HuH-7 (cell line): ENCODE data around the gene RASGEF1C.
A peak's percentile ranks its signal among the peaks of the same experiment; 100 is the strongest.

ENCODE experiments used
- DNase-seq: peaks from one replicate; pipeline ENCODE4 v3.0.0; 2011; ENCODE audit warnings: low spot score

RASGEF1C gene

DNA sequence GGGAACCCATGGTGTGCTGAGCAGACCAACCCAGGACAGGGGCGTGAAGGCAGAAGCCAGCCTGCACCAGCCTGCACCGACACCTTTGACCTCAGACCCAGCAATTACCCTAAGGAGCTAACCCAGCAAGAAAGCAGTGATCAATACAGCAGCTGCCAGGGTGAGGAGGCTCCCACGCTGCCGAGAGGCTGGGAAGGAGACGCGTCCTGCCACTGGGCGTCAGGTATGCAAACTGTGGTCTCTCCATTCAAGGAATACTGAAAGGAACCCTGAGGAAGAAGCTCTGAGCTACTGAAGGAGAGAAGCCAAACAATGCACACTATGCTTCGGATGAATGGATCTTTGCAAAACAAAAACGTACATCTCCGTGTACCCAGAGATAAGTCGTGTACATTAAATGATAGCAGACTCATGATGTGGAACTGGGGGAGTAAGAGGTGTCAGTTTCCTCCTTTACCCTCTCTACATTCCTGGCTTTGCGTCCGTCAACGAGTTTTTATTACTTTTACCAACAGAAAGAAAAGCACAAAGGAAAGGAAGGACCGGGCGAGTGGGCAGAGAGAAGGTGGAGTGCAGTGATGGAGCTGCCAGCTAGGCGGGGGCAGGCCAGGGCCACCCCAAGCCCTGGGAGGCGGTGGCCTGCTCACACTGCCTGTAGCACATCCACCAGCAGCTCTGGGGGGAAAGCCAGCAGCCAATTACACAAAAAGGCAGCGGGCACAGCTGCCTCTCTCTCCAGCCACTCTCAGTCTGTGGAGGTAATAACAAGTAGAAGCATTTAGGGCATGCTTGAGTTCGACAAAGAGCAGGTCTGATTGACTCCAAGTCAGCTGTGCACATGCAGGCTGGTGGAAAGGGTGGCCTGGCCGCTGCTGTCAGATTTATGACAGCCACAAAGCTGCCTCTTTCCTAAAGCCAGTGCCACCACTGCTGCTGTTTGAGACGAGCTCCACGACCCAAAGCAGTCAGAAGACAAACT, 29.3 kb downstream of the RASGEF1C start:
- DNase-seq, result no peak

DNA sequence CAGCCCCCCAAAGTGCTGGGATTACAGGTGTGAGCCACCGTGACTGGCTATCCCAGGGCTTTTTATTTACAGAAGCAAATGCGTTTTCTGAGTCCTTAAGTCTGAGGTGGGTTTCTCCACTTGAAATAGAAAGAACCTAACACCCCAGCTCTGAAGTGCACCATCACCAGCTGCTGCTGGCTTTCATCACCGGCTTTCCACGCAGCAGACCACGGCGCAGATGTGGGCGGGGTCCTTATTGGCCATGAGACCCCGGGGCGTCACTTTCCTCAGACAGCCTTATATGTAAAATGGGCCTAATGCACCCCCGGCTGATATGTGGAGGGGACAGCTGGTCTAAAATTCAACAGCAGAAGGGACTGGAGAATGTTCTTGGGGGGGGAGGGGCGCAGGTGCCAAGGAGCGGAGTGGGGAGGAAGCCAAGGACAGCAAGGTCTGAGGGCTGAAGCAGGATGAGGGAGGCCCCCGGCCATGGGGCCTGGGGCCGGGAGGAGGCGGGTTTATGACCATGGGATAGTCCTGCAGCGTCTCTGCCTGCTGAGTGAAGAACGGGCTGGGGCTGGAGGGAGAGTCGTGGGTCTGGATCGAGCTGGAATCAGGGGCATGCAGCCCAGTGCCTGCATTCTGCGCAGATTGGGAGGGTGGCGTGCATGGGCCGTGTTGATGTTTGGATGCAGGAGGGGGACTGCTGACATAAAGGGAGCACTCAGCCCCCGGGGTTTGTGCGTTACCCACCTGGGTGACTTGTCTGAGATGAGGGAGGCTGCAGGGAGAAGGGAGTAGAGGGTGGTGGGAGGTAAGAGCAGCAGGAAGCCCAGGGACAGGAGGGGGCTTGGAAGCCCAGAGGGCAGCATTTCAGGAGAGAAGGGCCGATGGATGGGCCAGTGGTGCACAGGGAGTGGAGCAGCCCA, 30.2 kb downstream of the RASGEF1C start:
- DNase-seq, result no peak

DNA sequence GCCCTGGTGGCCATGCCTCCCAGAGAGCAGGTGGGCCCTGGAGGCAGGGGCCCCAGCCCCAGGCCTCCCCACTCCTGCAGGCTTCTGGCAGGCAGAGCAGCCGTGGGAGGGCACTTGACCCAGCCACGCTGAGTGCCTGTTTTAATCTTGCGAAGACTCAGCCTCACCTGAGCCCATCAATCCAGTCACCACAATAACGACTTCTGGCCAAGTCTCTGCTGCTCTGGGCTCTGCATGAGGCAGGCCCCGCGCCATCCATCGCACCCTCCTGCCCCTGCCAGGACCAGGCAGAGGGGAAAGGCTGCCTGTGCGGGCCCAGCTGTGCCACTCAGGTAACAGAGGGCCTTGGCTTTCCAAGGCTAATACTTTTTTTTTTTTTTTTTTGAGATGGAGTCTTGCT, 32.8 kb downstream of the RASGEF1C start:
- DNase-seq, result no peak

DNA sequence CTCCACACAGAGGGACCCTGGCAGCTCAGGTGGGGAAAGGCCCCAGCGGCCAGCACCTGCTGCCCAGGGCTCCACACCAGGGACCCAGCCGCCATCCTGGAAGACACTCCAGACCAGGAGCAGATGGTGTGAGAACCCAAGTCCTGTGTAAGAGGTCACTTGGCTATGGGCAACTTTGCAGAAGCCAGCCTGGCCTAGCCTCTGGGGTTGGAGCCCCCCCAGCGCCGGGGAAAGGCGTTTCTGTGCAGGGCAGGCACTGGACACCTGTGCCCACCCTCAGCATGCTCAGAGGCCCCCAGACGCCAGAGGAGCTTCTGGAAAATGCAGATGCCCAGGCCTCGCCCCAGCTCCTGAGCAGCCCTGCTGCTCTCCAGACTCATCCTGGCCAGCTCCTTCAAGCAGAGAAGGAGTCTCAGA, 34.0 kb downstream of the RASGEF1C start:
- DNase-seq, result no peak

- DNase-seq, result no peak
Observed at GRCh38 chr5:180174587-180174972, 34.4 kb downstream of the RASGEF1C start.

DNA sequence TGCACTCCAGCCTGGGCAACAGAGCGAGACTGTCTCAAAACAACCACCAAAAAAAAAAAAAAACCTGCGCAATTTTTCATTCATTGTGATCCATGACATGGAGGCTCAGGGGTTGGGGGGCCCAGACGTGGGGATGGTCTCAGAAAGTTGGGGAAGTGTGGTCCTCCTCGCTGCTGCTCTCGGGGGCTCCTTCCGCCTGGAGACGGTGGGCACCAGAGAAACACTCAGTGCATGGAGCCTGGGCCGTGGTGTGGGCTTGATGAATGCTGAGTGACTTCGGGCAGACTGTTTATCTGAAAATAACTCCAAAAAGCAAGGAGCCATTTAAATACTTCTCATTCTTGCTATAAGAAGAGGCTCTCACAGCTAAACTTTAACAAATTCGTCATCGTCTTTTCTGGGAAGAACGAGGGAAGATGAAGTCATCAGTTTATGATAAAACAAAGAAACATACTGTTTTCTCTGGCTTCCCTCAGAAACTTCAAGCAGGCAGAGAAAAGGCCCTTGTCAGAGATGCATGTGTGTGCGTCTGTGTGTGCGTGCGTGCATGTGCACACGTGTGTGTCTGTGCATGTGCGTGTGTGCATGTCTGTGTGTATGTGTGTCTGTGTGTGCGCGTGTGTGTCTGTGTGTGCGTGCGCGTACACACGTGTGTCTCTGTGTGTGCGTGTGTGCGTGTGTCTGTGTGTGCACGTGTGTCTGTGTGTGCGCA, 35.0 kb downstream of the RASGEF1C start:
- no peak for DNase-seq

DNA sequence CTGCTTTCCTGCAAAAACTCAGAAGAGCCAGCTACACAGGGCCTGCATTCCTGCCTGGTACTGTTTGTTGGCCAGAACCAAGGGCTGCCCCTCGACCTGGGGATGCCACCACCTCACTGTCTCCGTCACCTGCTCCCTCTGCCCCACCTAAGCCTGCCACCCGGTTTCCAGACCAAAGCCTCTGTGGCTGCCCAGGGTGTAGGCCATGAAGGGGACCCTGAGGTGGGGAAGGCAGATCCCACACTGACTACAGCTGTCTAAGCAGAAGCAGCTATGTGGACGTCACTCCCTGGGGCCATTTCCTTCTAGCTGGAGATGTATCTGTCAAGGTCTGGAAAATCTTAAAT, 35.8 kb downstream of the RASGEF1C start:
- DNase-seq, result no peak

DNA sequence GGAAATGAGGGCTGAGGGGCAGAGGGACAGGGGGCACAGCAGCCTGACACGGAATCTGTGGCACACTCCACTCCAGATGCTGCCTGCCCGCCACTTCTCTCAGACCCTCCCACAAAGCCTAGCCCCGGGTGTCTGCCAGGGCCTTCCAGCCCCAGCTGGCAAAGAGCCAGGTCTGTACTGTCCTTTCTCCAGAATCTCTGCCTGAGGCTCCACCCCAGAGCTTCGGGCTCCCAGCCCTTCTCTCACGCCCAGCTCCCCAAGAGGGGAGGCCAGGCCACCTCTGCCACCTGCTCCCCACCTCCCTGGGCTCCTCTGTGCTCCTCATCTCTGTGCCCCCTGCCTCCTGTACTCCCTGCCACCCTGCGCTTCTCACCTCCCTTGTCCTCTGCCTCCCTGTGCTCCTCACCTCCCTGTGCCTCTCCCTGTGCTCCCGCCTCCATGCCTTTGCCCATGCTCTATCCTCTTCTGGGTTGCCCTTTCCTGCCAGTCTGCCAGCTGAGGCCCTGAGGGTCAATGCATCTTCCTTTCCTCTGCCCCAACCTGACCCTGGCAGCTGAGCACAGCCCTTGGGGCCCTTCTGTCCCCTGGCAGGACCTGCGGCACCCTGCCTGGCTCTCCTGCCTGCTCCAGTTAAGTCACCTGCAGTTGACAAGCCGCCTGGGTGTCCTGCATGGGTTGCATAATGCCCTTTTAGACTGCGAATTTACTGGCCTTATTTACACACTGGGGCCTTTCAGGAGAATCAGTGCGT, 36.4 kb downstream of the RASGEF1C start:
- DNase-seq, result peak; percentile 58

DNA sequence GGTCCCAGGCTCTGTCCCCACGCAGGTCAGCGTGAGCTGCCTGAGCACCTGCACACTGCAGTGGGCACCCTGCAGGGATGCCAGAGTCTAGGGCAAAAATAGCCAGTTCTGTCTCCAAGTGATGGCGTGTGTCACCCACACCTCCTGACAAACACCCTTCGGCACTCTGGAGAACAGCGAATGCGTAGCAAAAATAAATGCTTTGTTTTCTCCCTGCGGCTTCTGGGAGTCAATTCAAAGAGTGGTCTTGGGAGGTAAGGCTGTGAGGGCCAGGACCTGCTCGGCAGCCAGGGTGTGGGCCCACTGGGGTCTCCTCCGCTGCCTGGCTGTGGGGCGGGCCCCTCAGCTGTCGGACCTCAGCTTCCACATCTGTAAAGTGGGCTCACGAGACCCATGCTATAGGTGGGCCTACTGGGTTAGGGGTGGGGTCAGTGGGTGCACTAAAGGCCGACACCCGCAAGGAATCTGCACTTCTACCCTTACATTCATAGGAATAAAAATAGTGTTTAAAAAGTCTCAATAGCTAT, 37.4 kb downstream of the RASGEF1C start:
- DNase-seq, result no peak

GRCh38 chr5:180170810-180171567, 38.0 kb downstream of the RASGEF1C start:
- DNase-seq, result no peak

DNA sequence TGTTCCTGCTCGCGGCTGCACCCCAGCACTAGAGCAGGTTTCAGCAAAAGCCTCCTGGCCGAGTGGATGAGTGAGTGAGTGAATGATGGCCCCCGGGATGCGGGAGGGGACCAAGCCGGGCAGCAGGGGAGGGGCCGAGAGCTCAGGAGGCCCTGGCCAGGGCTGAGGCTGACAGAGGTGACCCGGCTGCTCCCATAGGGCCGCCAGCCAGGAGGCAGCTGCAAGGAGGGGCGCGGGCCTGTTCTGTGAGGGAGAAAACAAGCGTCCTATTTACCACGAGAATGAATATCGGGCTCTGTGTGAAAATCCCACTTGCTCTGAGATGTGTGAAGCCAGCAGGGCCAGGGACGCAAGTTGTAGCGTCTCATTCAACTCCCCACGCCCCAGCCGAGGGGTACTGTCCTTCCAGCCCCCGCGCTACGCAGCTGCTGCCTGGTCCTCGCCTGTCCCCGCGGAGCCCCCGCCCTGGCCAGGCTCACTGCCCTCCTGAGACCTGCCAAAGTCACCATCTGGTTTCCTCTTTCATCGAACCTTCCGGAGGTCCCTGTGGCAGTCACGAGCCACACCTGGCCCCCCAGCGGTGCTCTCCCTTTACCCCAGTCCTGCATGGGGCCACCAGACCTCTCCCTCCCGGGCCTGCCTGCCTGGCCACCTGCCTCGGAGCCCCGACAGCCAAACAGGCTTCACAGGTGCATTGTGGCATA, 38.8 kb downstream of the RASGEF1C start:
- no peak for DNase-seq

- DNase-seq, result no peak
Observed at GRCh38 chr5:180169248-180170105, 39.5 kb downstream of the RASGEF1C start.

DNA sequence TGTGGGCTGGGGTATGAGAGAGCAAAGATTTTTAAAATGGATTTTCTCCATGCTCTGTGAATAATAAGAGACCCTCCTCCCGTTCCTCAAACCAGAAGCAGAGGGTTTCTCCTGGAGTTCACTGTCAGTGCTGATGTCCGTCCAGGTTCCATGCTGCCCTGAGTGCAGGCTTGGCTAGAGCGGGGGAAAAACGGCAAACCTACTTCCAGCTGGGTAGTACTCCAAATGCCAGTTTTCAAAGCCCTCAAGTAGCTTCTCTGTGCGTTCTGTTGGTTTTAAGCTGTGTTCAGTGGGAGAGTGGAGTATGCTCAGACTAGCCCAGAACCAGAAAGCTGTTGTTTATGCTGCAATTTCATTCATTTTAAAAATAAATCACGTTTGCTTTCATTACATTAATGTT, 40.3 kb downstream of the RASGEF1C start:
- no peak for DNase-seq

- DNase-seq, result no peak
Observed at GRCh38 chr5:180166176-180166575, 42.8 kb downstream of the RASGEF1C start.

- no peak for DNase-seq
Observed at GRCh38 chr5:180162304-180162661, 46.7 kb downstream of the RASGEF1C start.

DNA sequence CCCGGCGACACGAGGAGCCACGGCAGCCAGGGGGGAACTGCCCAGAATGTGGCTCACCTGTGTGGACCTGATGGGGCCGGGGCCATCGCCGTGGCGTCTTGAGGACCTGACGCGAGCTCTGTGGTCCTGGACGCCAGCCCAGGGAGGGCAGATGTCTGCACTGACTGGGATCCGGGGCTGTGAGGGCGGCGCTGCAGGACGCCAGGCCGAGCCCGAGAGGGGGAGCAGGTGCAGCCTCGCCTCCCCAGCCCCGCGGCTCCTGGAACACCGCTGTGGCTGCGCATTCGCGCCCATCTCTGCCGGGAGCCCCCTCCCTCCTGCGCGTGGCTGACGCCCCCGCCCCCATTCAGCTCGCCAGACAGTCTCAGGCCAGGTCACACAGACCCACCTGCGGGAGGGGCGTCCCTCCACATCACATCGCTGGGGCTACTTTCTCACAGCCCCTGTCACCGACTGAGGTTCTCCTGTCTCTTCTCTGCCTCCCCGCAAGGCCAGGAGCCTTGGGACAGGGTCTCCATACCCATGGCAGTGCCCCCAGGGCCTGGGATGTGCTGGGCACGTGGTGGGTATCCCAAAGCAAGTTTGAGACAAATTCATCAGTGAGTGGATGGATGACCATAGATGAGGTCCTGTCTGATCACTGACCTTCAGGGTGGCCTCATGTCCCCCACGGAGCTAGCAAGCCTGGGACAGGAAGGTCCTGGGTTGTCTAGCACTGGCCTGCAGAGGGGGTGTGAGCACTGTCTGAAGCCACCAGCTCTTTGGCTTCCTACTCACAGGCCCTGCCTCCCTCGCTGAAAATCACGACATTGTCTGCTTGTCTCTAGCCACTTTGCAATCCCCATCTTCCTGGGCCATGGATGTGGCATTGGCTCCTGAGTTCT, 47.3 kb downstream of the RASGEF1C start:
- DNase-seq, result no peak

DNA sequence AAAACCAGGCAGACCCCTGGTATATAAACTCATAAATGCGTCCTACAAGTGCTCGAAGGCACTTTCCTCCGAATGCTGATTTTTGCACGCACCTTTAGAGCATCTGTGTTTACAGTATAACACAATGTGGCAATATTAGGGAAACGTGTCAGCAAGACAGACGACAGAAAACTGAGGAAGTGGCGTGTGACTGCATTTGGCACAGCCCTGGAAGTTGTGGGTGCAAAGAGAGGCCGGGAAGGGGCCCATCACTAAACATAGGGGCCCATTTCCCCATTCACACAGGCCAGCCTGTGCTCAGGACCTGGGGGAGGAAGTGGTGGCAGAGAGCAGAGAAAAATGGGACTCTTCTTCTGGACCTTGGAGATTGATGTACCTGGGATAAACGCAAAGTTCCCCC, 48.2 kb downstream of the RASGEF1C start:
- DNase-seq, result no peak

- DNase-seq, result no peak
Observed at GRCh38 chr5:180160215-180160614, 48.8 kb downstream of the RASGEF1C start.
